OCI-LY7 (cell line): ENCODE results near the gene ALG8. TPM values are rescaled to one million over a fixed set of nuclear protein-coding genes. Genes with fewer than 3 reads are reported as not detected.

Experiments used
- BruUV-seq: library from RNA; stranded (reverse); fragments of 400-500 nt; replicated peaks from 2 replicates; lab custom pipeline; 2021; lab: Mats Ljungman, UMichigan
- CTCF ChIA-PET: fragments of 300-600 bp; sonication (Branson Sonifier 250); formaldehyde crosslinking; loops from one replicate; lab custom pipeline; 2022; ENCODE audit warnings: antibody characterized with exemption; ENCODE audit not compliant: unreplicated experiment; lab: Charles Lee
- POLR2A ChIA-PET: fragments of 300-600 bp; sonication (Branson Sonifier 250); formaldehyde crosslinking; loops from one replicate; lab custom pipeline; 2022; ENCODE audit warnings: antibody characterized with exemption; lab: Charles Lee
- DNase-seq: peaks from one replicate; pipeline ENCODE4 v3.0.0-alpha.2; 2015; ENCODE audit warnings: low spot score
- H2AFZ ChIP-seq: fragments of 200-600 bp; sonication (generic), shearing (Covaris generic); 2 replicates; pipeline ENCODE4 v1.6.1; 2014; ENCODE audit warnings: mild to moderate bottlenecking, antibody characterized with exemption, low read length, moderate library complexity
- H3K27ac ChIP-seq: fragments of 200-600 bp; sonication (generic); 2 replicates; pipeline ENCODE4 v1.5.1; 2014; ENCODE audit warnings: mixed run types, low read depth, mild to moderate bottlenecking, moderate library complexity, low read length, inconsistent platforms; ENCODE audit not compliant: poor library complexity, severe bottlenecking
- H3K36me3 ChIP-seq: fragments of 200-600 bp; sonication (generic); 2 replicates; pipeline ENCODE4 v1.6.1; 2014; ENCODE audit warnings: mild to moderate bottlenecking, antibody characterized with exemption, low read length, moderate library complexity, mixed read lengths; ENCODE audit not compliant: insufficient read depth
- H3K4me1 ChIP-seq: fragments of 200-600 bp; sonication (generic); 2 replicates; pipeline ENCODE4 v1.5.1; 2014; ENCODE audit warnings: mild to moderate bottlenecking, low read length; ENCODE audit not compliant: insufficient read depth, poor library complexity, severe bottlenecking
- H3K4me2 ChIP-seq: fragments of 200-600 bp; sonication (generic); 2 replicates; pipeline ENCODE4 v1.6.1; 2014; ENCODE audit warnings: mild to moderate bottlenecking, low read length
- H3K4me3 ChIP-seq: fragments of 200-600 bp; sonication (generic); 2 replicates; pipeline ENCODE4 v1.5.1; 2014; ENCODE audit warnings: mild to moderate bottlenecking, low read depth, low read length; ENCODE audit not compliant: poor library complexity, severe bottlenecking
- H3K79me2 ChIP-seq: fragments of 200-600 bp; sonication (generic); 2 replicates; pipeline ENCODE4 v1.6.1; 2016; ENCODE audit warnings: low read depth, mild to moderate bottlenecking, low read length, moderate library complexity, mixed read lengths; ENCODE audit not compliant: insufficient read depth
- H3K9me2 ChIP-seq: fragments of 200-600 bp; sonication (generic); 2 replicates; pipeline ENCODE4 v1.6.1; 2016; ENCODE audit warnings: mild to moderate bottlenecking, low read length, mixed read lengths; ENCODE audit not compliant: insufficient read depth
- H3K9me3 ChIP-seq: fragments of 200-600 bp; sonication (generic); 2 replicates; pipeline ENCODE4 v1.6.1; 2014; ENCODE audit warnings: mild to moderate bottlenecking, mixed run types, low read length, mixed read lengths
- H4K20me1 ChIP-seq: fragments of 200-600 bp; sonication (generic); 2 replicates; pipeline ENCODE4 v1.6.1; 2014; ENCODE audit warnings: mild to moderate bottlenecking, antibody characterized with exemption, low read length, moderate library complexity, mixed read lengths; ENCODE audit not compliant: insufficient read depth
- EZH2phosphoT487 ChIP-seq: fragments of 200-600 bp; sonication (generic); IDR thresholded peaks from 2 replicates; pipeline ENCODE4 v1.6.1; 2018; ENCODE audit warnings: low read depth, borderline replicate concordance, mild to moderate bottlenecking, mixed run types, antibody characterized with exemption, low read length, moderate library complexity, mixed read lengths
- intact Hi-C: fragments of 100-400 bp; cut with micrococcal nuclease; formaldehyde crosslinking; loops from one replicate; pipeline ENCODE4 v1.10.0; 2022; ENCODE audit not compliant: unreplicated experiment
- total RNA-seq, 2 experiments: library from RNA; depleted of rRNA in 1 of 2; stranded (reverse); fragments of >200 nt in 1 of 2; shearing (Covaris generic) in 1 of 2; gene quantifications; 2 replicates each; pipeline ENCODE4 v1.2.3, GENCODE V29; 2014 to 2022
- TF ChIP-seq, protein P1 (sequence below): fragments of 200-600 bp; sonication (generic); conservative IDR thresholded peaks from 2 replicates; pipeline ENCODE4 v1.5.1; 2014; ENCODE audit warnings: mild to moderate bottlenecking, antibody characterized with exemption, low read length, moderate library complexity, mixed read lengths

The ALG8 gene
- total RNA-seq, 2 experiments from 2014 or later = 42.5 to 66.1 TPM

DNA sequence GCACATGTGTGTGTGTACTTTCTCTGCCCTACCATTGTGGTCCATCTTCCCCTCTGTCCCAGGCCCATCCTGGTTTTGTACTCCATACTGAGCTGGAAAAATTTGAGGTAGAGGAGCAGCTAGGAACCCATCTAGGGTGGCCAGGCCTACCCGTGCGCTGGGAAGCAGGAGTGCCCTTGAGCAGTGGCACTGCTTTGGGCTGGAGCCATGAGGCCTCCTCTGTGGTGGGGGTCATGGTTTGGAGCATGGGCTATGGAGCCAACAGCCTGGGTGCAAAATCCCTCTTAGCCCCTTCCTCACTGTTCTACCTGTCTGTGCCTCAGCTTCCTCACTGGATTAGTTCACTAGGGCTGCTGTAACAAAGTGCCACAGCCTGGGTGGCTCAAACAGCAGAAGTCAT is 21.9 kb upstream of the ALG8 start:
- H3K4me1 ChIP-seq = no peaks in the 10 kb centered on the region
- no peak for DNase-seq
- no peak overlapping the region for H3K4me3 ChIP-seq
- H3K36me3 ChIP-seq = no peaks in the 10 kb centered on the region
- H3K27ac ChIP-seq = no peak overlapping the region
- BruUV-seq = no TSS peak
- ChIA-PET CTCF (no interaction called here), POLR2A (interaction anchor here (1.0 kb wide), 2 partner anchors 8 to 190 kb away, joined by 3 read pairs; no protein-coding TSS in a partner anchor)
- no peaks in the 10 kb centered on the region for H3K9me2 ChIP-seq
- no peaks in the 10 kb centered on the region for H3K79me2 ChIP-seq
- no peaks in the 10 kb centered on the region for H4K20me1 ChIP-seq
- no peak overlapping the region for H2AFZ ChIP-seq
- no peaks in the 10 kb centered on the region for H3K9me3 ChIP-seq
- no peak overlapping the region for H3K4me2 ChIP-seq
- TF ChIP-seq EZH2phosphoT487 = no peak
- TF ChIP-seq, protein P1, sequence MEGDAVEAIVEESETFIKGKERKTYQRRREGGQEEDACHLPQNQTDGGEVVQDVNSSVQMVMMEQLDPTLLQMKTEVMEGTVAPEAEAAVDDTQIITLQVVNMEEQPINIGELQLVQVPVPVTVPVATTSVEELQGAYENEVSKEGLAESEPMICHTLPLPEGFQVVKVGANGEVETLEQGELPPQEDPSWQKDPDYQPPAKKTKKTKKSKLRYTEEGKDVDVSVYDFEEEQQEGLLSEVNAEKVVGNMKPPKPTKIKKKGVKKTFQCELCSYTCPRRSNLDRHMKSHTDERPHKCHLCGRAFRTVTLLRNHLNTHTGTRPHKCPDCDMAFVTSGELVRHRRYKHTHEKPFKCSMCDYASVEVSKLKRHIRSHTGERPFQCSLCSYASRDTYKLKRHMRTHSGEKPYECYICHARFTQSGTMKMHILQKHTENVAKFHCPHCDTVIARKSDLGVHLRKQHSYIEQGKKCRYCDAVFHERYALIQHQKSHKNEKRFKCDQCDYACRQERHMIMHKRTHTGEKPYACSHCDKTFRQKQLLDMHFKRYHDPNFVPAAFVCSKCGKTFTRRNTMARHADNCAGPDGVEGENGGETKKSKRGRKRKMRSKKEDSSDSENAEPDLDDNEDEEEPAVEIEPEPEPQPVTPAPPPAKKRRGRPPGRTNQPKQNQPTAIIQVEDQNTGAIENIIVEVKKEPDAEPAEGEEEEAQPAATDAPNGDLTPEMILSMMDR = no peak
- intact Hi-C loops = no loop called here

DNA sequence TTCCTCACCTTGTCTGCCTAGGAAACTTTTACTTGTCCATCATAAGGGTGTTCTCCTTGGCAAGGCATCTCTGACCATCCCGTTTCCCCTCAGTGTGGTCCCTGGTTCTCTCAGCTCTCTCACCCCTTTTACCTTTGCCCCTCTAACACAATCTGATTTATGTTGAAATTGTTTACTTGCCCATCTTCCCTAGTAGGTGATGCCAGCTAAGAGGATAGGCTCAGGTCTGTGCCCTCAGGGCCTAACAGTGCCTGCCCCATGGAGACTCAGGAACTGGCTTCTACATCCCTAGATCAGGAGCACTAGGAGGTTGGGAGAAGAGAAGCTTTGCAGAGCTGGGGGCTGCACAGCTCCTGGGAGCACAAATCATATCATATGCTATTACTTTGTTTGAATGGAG is 21.1 kb upstream of the ALG8 start:
- Histone ChIP-seq H3K4me1 (no peaks in the 10 kb centered on the region), H3K79me2 (no peaks in the 10 kb centered on the region), H4K20me1 (no peaks in the 10 kb centered on the region), H2AFZ (no peak overlapping the region), H3K4me3 (no peak overlapping the region), H3K27ac (no peak overlapping the region), H3K4me2 (no peak overlapping the region), H3K36me3 (no peaks in the 10 kb centered on the region), H3K9me3 (no peaks in the 10 kb centered on the region), H3K9me2 (no peaks in the 10 kb centered on the region)
- no peak for TF ChIP-seq EZH2phosphoT487
- TF ChIP-seq, protein P1 = no peak
- CTCF ChIA-PET = no interaction called here
- no peak for DNase-seq
- POLR2A ChIA-PET = interaction anchor here (0.7 to 1.4 kb wide), 2 partner anchors 13 kb away, joined by 3 read pairs; no protein-coding TSS in a partner anchor
- intact Hi-C loops = no loop called here
- BruUV-seq = no TSS peak

DNA sequence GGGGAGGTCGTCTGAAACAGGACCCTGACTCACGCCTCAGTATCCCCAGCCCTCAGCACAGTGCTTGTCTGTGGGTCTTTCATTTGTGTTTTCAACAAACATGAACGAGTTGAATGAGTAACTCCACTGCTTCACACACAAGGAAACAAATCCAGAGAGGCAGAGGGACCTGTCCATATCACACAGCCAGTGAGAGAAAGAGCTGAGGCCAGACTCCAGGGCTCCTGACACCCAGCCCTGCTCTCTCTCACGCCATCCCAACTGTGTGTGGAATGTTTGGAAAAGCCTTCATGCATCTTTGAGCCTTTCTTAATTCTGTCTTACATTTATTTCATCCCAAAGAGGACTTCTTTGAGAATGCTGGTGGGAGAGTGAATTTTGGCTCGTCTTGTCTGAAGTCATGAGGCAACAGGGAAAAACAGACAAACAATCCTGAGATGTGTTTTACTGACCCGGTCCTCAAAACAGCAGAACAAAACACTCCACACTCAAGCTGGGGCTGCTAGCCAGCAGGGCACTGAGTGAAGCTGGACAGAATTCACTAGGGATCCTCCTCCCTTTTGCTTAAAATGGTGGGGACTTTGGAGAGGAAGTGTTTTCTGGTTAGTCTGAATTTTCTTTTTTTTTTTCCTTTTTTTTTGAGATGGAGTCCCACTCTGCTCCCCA is 19.7 kb upstream of the ALG8 start:
- no peak overlapping the region for H3K27ac ChIP-seq
- H3K4me1 ChIP-seq = no peaks in the 10 kb centered on the region
- no peak overlapping the region for H2AFZ ChIP-seq
- no peaks in the 10 kb centered on the region for H3K36me3 ChIP-seq
- no peak overlapping the region for H3K4me2 ChIP-seq
- no TSS peak for BruUV-seq
- intact Hi-C loops = no loop called here
- TF ChIP-seq, protein P1 = no peak
- no peak for TF ChIP-seq EZH2phosphoT487
- H3K9me2 ChIP-seq = no peaks in the 10 kb centered on the region
- H4K20me1 ChIP-seq = no peaks in the 10 kb centered on the region
- CTCF ChIA-PET = no interaction called here
- DNase-seq = no peak
- no peaks in the 10 kb centered on the region for H3K79me2 ChIP-seq
- no peak overlapping the region for H3K4me3 ChIP-seq
- H3K9me3 ChIP-seq = no peaks in the 10 kb centered on the region
- POLR2A ChIA-PET = no interaction called here
